CD14-positive monocyte (primary cell): ENCODE results near the gene GLYR1. TPM values are rescaled to one million over a fixed set of nuclear protein-coding genes. Genes with fewer than 3 reads are reported as not detected.
A peak's percentile ranks its signal among the peaks of the same experiment; 100 is the strongest.

Experiments
- DNase-seq, 3 donors: peaks; one replicate each; pipeline ENCODE4 v3.0.0-alpha.2; 2011 to 2022
- H2AFZ ChIP-seq: 2 replicates; pipeline ENCODE4 v1.6.0; 2012; ENCODE audit warnings: mild to moderate bottlenecking, low read depth, low read length, inconsistent platforms; ENCODE audit not compliant: insufficient read depth, poor library complexity, severe bottlenecking
- H3K27ac ChIP-seq, 2 donors: 1 replicate in 1 of 2; 2 replicates in 1 of 2; pipeline ENCODE4 v1.5.1; 2012 to 2013; ENCODE audit warnings: low read length in 2 of 2, control low read depth in 1 of 2, inconsistent platforms in 1 of 2, low read depth in 1 of 2, mild to moderate bottlenecking in 1 of 2
- H3K27me3 ChIP-seq, 2 donors: one replicate each; pipeline versions ENCODE4 v1.6.0 to v1.6.1; 2011 to 2013; ENCODE audit warnings: low read length in 2 of 2; ENCODE audit not compliant: control insufficient read depth in 2 of 2, insufficient read depth in 2 of 2
- H3K36me3 ChIP-seq, 2 donors: replicated peaks in 1 of 2; 1 replicate in 1 of 2; 2 replicates in 1 of 2; pipeline versions ENCODE4 v1.5.1 to v1.6.1; 2012 to 2013; ENCODE audit warnings: low read length in 2 of 2, control low read depth in 1 of 2, inconsistent platforms in 1 of 2, mild to moderate bottlenecking in 1 of 2; ENCODE audit not compliant: insufficient read depth in 2 of 2, control insufficient read depth in 1 of 2
- H3K4me1 ChIP-seq, 2 donors: 1 replicate in 1 of 2; 2 replicates in 1 of 2; pipeline versions ENCODE4 v1.5.1 to v1.6.1; 2012 to 2013; ENCODE audit warnings: low read length in 2 of 2, control low read depth in 1 of 2, inconsistent platforms in 1 of 2, mild to moderate bottlenecking in 1 of 2, moderate library complexity in 1 of 2; ENCODE audit not compliant: insufficient read depth in 2 of 2, control insufficient read depth in 1 of 2
- H3K4me2 ChIP-seq: replicated peaks from 2 replicates; pipeline ENCODE3; 2012; ENCODE audit warnings: low read length, moderate library complexity, mild to moderate bottlenecking; ENCODE audit not compliant: poor library complexity, severe bottlenecking; ENCODE audit errors: extremely low read depth
- H3K4me3 ChIP-seq, 3 experiments: fragments of 200-600 bp in 1 of 3; sonication (generic) in 1 of 3; replicated peaks in 1 of 3; 1 replicate in 2 of 3; 2 replicates in 1 of 3; pipeline ENCODE4 v1.5.1; 2011 to 2013; ENCODE audit warnings: low read length in 3 of 3, mild to moderate bottlenecking in 3 of 3, control low read depth in 2 of 3, low read depth in 2 of 3, inconsistent platforms in 1 of 3, moderate library complexity in 1 of 3
- H3K79me2 ChIP-seq: 2 replicates; pipeline ENCODE4 v1.6.0; 2012; ENCODE audit warnings: mild to moderate bottlenecking, control low read depth, inconsistent platforms, low read length, moderate library complexity; ENCODE audit not compliant: insufficient read depth
- H3K9ac ChIP-seq: 2 replicates; pipeline ENCODE4 v1.6.0; 2017; ENCODE audit warnings: low read length, mild to moderate bottlenecking; ENCODE audit not compliant: insufficient read depth, poor library complexity, severe bottlenecking
- H3K9me3 ChIP-seq, 2 donors: replicated peaks in 1 of 2; 1 replicate in 1 of 2; 2 replicates in 1 of 2; pipeline versions ENCODE4 v1.5.1 to v1.6.1; 2012 to 2013; ENCODE audit warnings: low read length in 2 of 2, control low read depth in 1 of 2; ENCODE audit not compliant: control insufficient read depth in 1 of 2, insufficient read depth in 1 of 2
- H4K20me1 ChIP-seq: 2 replicates; pipeline ENCODE4 v1.6.0; 2012; ENCODE audit warnings: mild to moderate bottlenecking, low read length, control low read depth, moderate library complexity; ENCODE audit not compliant: insufficient read depth
- H3K27ac Mint-ChIP-seq, 7 donors: one replicate each; pipeline ENCODE4 v1.8.0; 2020; ENCODE audit warnings: mild to moderate bottlenecking in 7 of 7, mixed read lengths in 7 of 7, moderate library complexity in 6 of 7, inconsistent platforms in 2 of 7
- H3K27me3 Mint-ChIP-seq, 3 donors: one replicate each; pipeline ENCODE4 v1.8.0; 2021 to 2022; ENCODE audit warnings: low read depth in 3 of 3, mild to moderate bottlenecking in 3 of 3, mixed read lengths in 3 of 3, moderate library complexity in 3 of 3, inconsistent platforms in 1 of 3
- H3K36me3 Mint-ChIP-seq, 2 donors: one replicate each; pipeline ENCODE4 v1.8.0; 2020; ENCODE audit warnings: mixed read lengths in 2 of 2, inconsistent platforms in 1 of 2, mild to moderate bottlenecking in 1 of 2
- H3K4me1 Mint-ChIP-seq: one replicate; pipeline ENCODE4 v1.8.0; 2020; ENCODE audit warnings: mild to moderate bottlenecking, mixed read lengths
- H3K4me3 Mint-ChIP-seq, 2 donors: one replicate each; pipeline ENCODE4 v1.8.0; 2020; ENCODE audit warnings: mild to moderate bottlenecking in 2 of 2, mixed read lengths in 2 of 2, moderate library complexity in 1 of 2
- H3K9me3 Mint-ChIP-seq, 7 donors: one replicate each; pipeline ENCODE4 v1.8.0; 2020 to 2022; ENCODE audit warnings: mixed read lengths in 7 of 7, mild to moderate bottlenecking in 6 of 7, moderate library complexity in 6 of 7, inconsistent platforms in 2 of 7
- CTCF ChIP-seq: fragments of 200-600 bp; IDR thresholded peaks from one replicate; pipeline ENCODE4 v1.8.0; 2022; ENCODE audit warnings: antibody characterized with exemption, mild to moderate bottlenecking
- WGBS: methylation state at CpG from one replicate; pipeline ENCODE4 v1.1.5; 2013; ENCODE audit warnings: missing lambda C conversion rate; ENCODE audit not compliant: insufficient coverage; 5-methylcytosine and 5-hydroxymethylcytosine counted together
- intact Hi-C, 2 donors: fragments of 100-400 bp; cut with micrococcal nuclease; formaldehyde crosslinking; loops; one replicate each; pipeline versions ENCODE4 v1.15.0 to v1.15.1; 2023
- polyA plus RNA-seq, 3 donors: library from polyadenylated mRNA; depleted of rRNA in 1 of 3; unstranded in 2 of 3; stranded (reverse) in 1 of 3; fragments of 300-500 nt in 2 of 3; fragments of >200 nt in 1 of 3; fragmentation: Illumina TruSeq in 2 of 3; gene quantifications; 1 replicate in 2 of 3; 2 replicates in 1 of 3; pipeline ENCODE4 v1.2.3, GENCODE V29; 2012 to 2021

Gene GLYR1
- polyA plus RNA-seq, 3 donors, result 34.2 to 41.9 (median 39.3) TPM

- Histone ChIP-seq H3K36me3 (peaks cover 88 to 97% of the 10 kb centered on the region in 2 donors), H3K9ac (no peak overlapping the region), H3K4me1 (no peaks in the 10 kb centered on the region), H3K9me3 (no peaks in the 10 kb centered on the region), H2AFZ (no peak overlapping the region), H3K79me2 (peaks cover 59% of the 10 kb centered on the region), H3K27me3 (no peaks in the 10 kb centered on the region), H3K4me2 (no peak overlapping the region), H3K4me3 (no peak overlapping the region), H4K20me1 (peaks cover 71% of the 10 kb centered on the region), H3K27ac (no peak overlapping the region)
- no peak for TF ChIP-seq CTCF
- peaks cover 4% of the 10 kb centered on the region for H3K4me1 Mint-ChIP-seq
- intact Hi-C loops, result no loop called here
- WGBS, result 100% methylated on average over 1 of the region's 2 CpGs
- no peak for DNase-seq
- H3K9me3 Mint-ChIP-seq, result no peaks in the 10 kb centered on the region
- H3K4me3 Mint-ChIP-seq, result no peak overlapping the region
- H3K36me3 Mint-ChIP-seq, result peaks cover 76 to 96% of the 10 kb centered on the region in 2 donors
- peaks cover 0 to 3% (median 0%) of the 10 kb centered on the region in 3 donors for H3K27me3 Mint-ChIP-seq
- H3K27ac Mint-ChIP-seq, result peak overlapping the region in 3 of 7 donors; percentile 30 to 49 (median 38)
Observed at GRCh38 chr16:4836727-4837126, 10.4 kb downstream of the GLYR1 start.

DNA sequence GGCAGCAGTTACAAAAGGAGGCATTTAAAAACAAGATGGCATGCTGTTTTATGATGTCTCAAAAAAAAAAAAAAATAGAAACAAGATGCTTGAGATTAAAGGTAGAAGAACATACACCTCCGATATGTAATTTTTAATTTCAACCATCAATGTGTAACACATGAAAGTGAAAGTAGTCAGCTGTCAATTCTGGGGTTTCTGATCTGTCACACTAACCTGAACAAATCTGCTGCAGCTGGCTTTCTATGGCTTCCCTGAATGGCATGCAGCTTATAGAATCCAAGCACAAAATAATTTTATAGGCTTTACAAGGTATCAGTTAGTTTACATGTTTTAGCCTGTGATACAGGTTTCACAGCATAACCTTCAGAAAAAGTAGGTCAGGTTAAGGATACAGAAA is 13.5 kb downstream of the GLYR1 start:
- H3K9ac ChIP-seq, result no peak overlapping the region
- no peak overlapping the region for H2AFZ ChIP-seq
- intact Hi-C loops, result no loop called here
- peaks cover 88 to 97% of the 10 kb centered on the region in 2 donors for H3K36me3 ChIP-seq
- Mint-ChIP-seq H3K4me1 (peaks cover 4% of the 10 kb centered on the region), H3K27me3 (peaks cover 0 to 2% (median 0%) of the 10 kb centered on the region in 3 donors), H3K4me3 (no peak overlapping the region), H3K9me3 (peaks cover 0 to 1% (median 0%) of the 10 kb centered on the region in 7 donors), H3K27ac (no peak overlapping the region), H3K36me3 (peaks cover 76 to 96% of the 10 kb centered on the region in 2 donors)
- TF ChIP-seq CTCF, result no peak
- H3K79me2 ChIP-seq, result peaks cover 43% of the 10 kb centered on the region
- no peaks in the 10 kb centered on the region for H3K27me3 ChIP-seq
- no peaks in the 10 kb centered on the region for H3K4me1 ChIP-seq
- no peak overlapping the region for H3K4me3 ChIP-seq
- H3K27ac ChIP-seq, result peak overlapping the region in 1 of 2 donors; percentile 20
- DNase-seq, result no peak
- H4K20me1 ChIP-seq, result peaks cover 56% of the 10 kb centered on the region
- no CpG with 5 or more reads among the region's 1 CpG for WGBS
- no peak overlapping the region for H3K4me2 ChIP-seq
- H3K9me3 ChIP-seq, result no peaks in the 10 kb centered on the region
